Thymus (tissue), 11 donors: ENCODE data around the gene SLC17A9. TPM values are rescaled to one million over a fixed set of nuclear protein-coding genes. Genes with fewer than 3 reads are reported as not detected.

ENCODE experiments used
- DNase-seq, 9 donors: peaks; one replicate each; pipeline ENCODE4 v3.0.0-alpha.2; 2013; ENCODE audit warnings: low spot score in 9 of 9, low read depth in 6 of 9, missing footprints in 1 of 9
- H3K27ac ChIP-seq, 2 donors: one replicate each; pipeline ENCODE4 v1.5.1; 2013; ENCODE audit warnings: control low read depth in 1 of 2, low read depth in 1 of 2, low read length in 1 of 2, mild to moderate bottlenecking in 1 of 2, moderate library complexity in 1 of 2
- H3K27me3 ChIP-seq, 2 donors: one replicate each; pipeline ENCODE4 v1.5.1; 2013; ENCODE audit warnings: low read length in 1 of 2; ENCODE audit not compliant: control insufficient read depth in 2 of 2, insufficient read depth in 1 of 2
- H3K36me3 ChIP-seq, 2 donors: one replicate each; pipeline ENCODE4 v1.5.1; 2013; ENCODE audit warnings: low read length in 1 of 2, mild to moderate bottlenecking in 1 of 2, moderate library complexity in 1 of 2; ENCODE audit not compliant: control insufficient read depth in 2 of 2, insufficient read depth in 2 of 2
- H3K4me1 ChIP-seq, 2 donors: one replicate each; pipeline ENCODE4 v1.5.1; 2013; ENCODE audit warnings: low read length in 2 of 2; ENCODE audit not compliant: control insufficient read depth in 2 of 2, insufficient read depth in 2 of 2
- H3K4me3 ChIP-seq, 2 donors: one replicate each; pipeline ENCODE4 v1.5.1; 2013; ENCODE audit warnings: low read length in 2 of 2, control low read depth in 1 of 2, mild to moderate bottlenecking in 1 of 2
- H3K9me3 ChIP-seq, 2 donors: one replicate each; pipeline ENCODE4 v1.5.1; 2013; ENCODE audit warnings: low read length in 1 of 2, mild to moderate bottlenecking in 1 of 2; ENCODE audit not compliant: control insufficient read depth in 2 of 2, insufficient read depth in 1 of 2
- WGBS: extraction: QIAGEN DNeasy Blood & Tissue Kit; methylation state at CpG from one replicate; pipeline ENCODE4 v1.1.7; 2013; 5-methylcytosine and 5-hydroxymethylcytosine counted together
- polyA plus RNA-seq: library from polyadenylated mRNA; stranded (reverse); fragments of 200-250 nt; gene quantifications from one replicate; pipeline ENCODE4 v1.2.3, GENCODE V29; 2013
- total RNA-seq: library from RNA; stranded (reverse); fragments of 120-200 nt; gene quantifications from one replicate; pipeline ENCODE4 v1.2.4, GENCODE V29; 2013
- donor health status: healthy.

The SLC17A9 gene
- total and polyA plus RNA-seq, 2 donors = 1.2 to 10.0 TPM

- no peak for DNase-seq
- Histone ChIP-seq H3K4me1 (peaks cover 7 to 54% of the 10 kb centered on the region in 2 donors), H3K4me3 (no peak overlapping the region), H3K27ac (no peak overlapping the region), H3K27me3 (peaks cover 14 to 94% of the 10 kb centered on the region in 2 donors), H3K9me3 (peaks cover 1 to 13% of the 10 kb centered on the region in 2 donors), H3K36me3 (no peaks in the 10 kb centered on the region)
- 93% methylated on average over 11 of the region's 11 CpGs for WGBS
Measured at GRCh38 chr20:63000958-63001357, 48.4 kb downstream of the SLC17A9 start.

- 96% methylated on average over 11 of the region's 11 CpGs for WGBS
- H3K27me3 ChIP-seq = peaks cover 28 to 93% of the 10 kb centered on the region in 2 donors
- peaks cover 18 to 60% of the 10 kb centered on the region in 2 donors for H3K4me1 ChIP-seq
Measured at GRCh38 chr20:63002511-63002910, 50.0 kb downstream of the SLC17A9 start.

GRCh38 chr20:63003546-63003945, 51.0 kb downstream of the SLC17A9 start:
- WGBS = 16% methylated on average over 13 of the region's 13 CpGs
- Histone ChIP-seq H3K36me3 (no peaks in the 10 kb centered on the region), H3K27me3 (peaks cover 37 to 93% of the 10 kb centered on the region in 2 donors)

More at GRCh38 chr20:63002511-63002910, 50.0 kb downstream of the SLC17A9 start:
- Histone ChIP-seq H3K9me3 (peaks cover 1 to 13% of the 10 kb centered on the region in 2 donors), H3K27ac (no peak overlapping the region), H3K4me3 (no peak overlapping the region), H3K36me3 (no peaks in the 10 kb centered on the region)
- no peak for DNase-seq

GRCh38 chr20:63004607-63005364, 52.3 kb downstream of the SLC17A9 start:
- H3K36me3 ChIP-seq = no peaks in the 10 kb centered on the region
- 5% methylated on average over 53 of the region's 53 CpGs for WGBS
- H3K4me3 ChIP-seq = peak overlapping the region; percentile 37 to 58
- H3K4me1 ChIP-seq = peaks cover 32 to 70% of the 10 kb centered on the region in 2 donors
- DNase-seq = no peak
- peaks cover 37 to 93% of the 10 kb centered on the region in 2 donors for H3K27me3 ChIP-seq
- H3K9me3 ChIP-seq = peaks cover 1 to 15% of the 10 kb centered on the region in 2 donors
- H3K27ac ChIP-seq = no peak overlapping the region

More at GRCh38 chr20:63003546-63003945, 51.0 kb downstream of the SLC17A9 start:
- peak in 1 of 9 donors; percentile 34 for DNase-seq
- peak overlapping the region in 1 of 2 donors; percentile 7 for H3K27ac ChIP-seq
- no peak overlapping the region for H3K4me3 ChIP-seq
- H3K4me1 ChIP-seq = peaks cover 28 to 66% of the 10 kb centered on the region in 2 donors
- H3K9me3 ChIP-seq = peaks cover 1 to 17% of the 10 kb centered on the region in 2 donors

- WGBS = 6% methylated on average over 43 of the region's 43 CpGs
- Histone ChIP-seq H3K4me3 (peak overlapping the region; percentile 37 to 58), H3K27me3 (peaks cover 37 to 94% of the 10 kb centered on the region in 2 donors), H3K9me3 (peaks cover 1 to 17% of the 10 kb centered on the region in 2 donors), H3K36me3 (no peaks in the 10 kb centered on the region), H3K4me1 (peaks cover 32 to 71% of the 10 kb centered on the region in 2 donors), H3K27ac (no peak overlapping the region)
- no peak for DNase-seq
Measured at GRCh38 chr20:63005365-63005861, 52.9 kb downstream of the SLC17A9 start.

GRCh38 chr20:63005862-63006539, 53.5 kb downstream of the SLC17A9 start:
- H3K27me3 ChIP-seq = peaks cover 37 to 94% of the 10 kb centered on the region in 2 donors
- peaks cover 1 to 23% of the 10 kb centered on the region in 2 donors for H3K9me3 ChIP-seq
- WGBS = 3% methylated on average over 90 of the region's 90 CpGs
- DNase-seq = no peak
- H3K4me1 ChIP-seq = peaks cover 35 to 75% of the 10 kb centered on the region in 2 donors
- peak overlapping the region; percentile 37 to 58 for H3K4me3 ChIP-seq
- no peaks in the 10 kb centered on the region for H3K36me3 ChIP-seq
- H3K27ac ChIP-seq = no peak overlapping the region

- under 1% methylated on average over 110 of the region's 110 CpGs for WGBS
- Histone ChIP-seq H3K27ac (no peak within 1 kb of the TSS), H3K36me3 (no peaks in the 10 kb centered on the region), H3K9me3 (peaks cover 2 to 24% of the 10 kb centered on the region in 2 donors), H3K27me3 (peaks cover 37 to 89% of the 10 kb centered on the region in 2 donors), H3K4me1 (peaks cover 36 to 79% of the 10 kb centered on the region in 2 donors), H3K4me3 (peak within 1 kb of the TSS; percentile 58 to 63)
- peak in 1 of 9 donors; percentile 65 for DNase-seq
Measured at GRCh38 chr20:63006540-63007359, 54.2 kb downstream of the SLC17A9 start, which contains the start of gene BHLHE23. Gene BHLHE23 (minus strand): TSS chr20:63006964. CDS start chr20:63006774, 190 bp downstream.

- peaks cover 36 to 82% of the 10 kb centered on the region in 2 donors for H3K4me1 ChIP-seq
- no peak overlapping the region for H3K27ac ChIP-seq
- peaks cover 37 to 84% of the 10 kb centered on the region in 2 donors for H3K27me3 ChIP-seq
- no peaks in the 10 kb centered on the region for H3K36me3 ChIP-seq
- DNase-seq = no peak
- peak overlapping the region; percentile 58 to 63 for H3K4me3 ChIP-seq
- 2% methylated on average over 24 of the region's 24 CpGs for WGBS
- peaks cover 2 to 24% of the 10 kb centered on the region in 2 donors for H3K9me3 ChIP-seq
Measured at GRCh38 chr20:63007360-63007645, 54.8 kb downstream of the SLC17A9 start.
